B cell (primary cell): ENCODE measurements around the gene STUM. TPM values are rescaled to one million over a fixed set of nuclear protein-coding genes. Genes with fewer than 3 reads are reported as not detected.

Experiments
- ATAC-seq: fragments of 200-7000 bp; cut with Tn5 transposase; one replicate; pipeline ENCODE4 v1.10.0; 2021; ENCODE audit warnings: low read depth, mild to moderate bottlenecking, moderate number of reproducible peaks, moderate library complexity
- CTCF ChIA-PET: fragments of 350-600 bp; sonication (Branson Sonifier 250); formaldehyde crosslinking; loops from one replicate; lab custom pipeline; 2021; ENCODE audit warnings: antibody characterized with exemption, inconsistent platforms; lab: Charles Lee
- POLR2A ChIA-PET: fragments of 350-600 bp; sonication (Branson Sonifier 250); formaldehyde crosslinking; loops from one replicate; lab custom pipeline; 2021; ENCODE audit warnings: antibody characterized with exemption; lab: Charles Lee
- DNase-seq: peaks from one replicate; pipeline ENCODE4 v3.0.0; 2013
- H2AFZ ChIP-seq: 2 replicates; pipeline ENCODE4 v1.6.1; 2012; ENCODE audit warnings: mild to moderate bottlenecking, low read depth, low read length; ENCODE audit not compliant: insufficient read depth, poor library complexity, severe bottlenecking
- H3K27ac ChIP-seq, 2 donors: 1 replicate in 1 of 2; 2 replicates in 1 of 2; pipeline ENCODE4 v1.5.1; 2012 to 2013; ENCODE audit warnings: low read length in 2 of 2, mild to moderate bottlenecking in 2 of 2, moderate library complexity in 1 of 2
- H3K27me3 ChIP-seq, 4 experiments: fragments of 200-600 bp in 1 of 4; sonication (generic) in 1 of 4; replicated peaks in 1 of 4; 1 replicate in 2 of 4; 2 replicates in 2 of 4; pipeline versions ENCODE4 v1.6.1 to v1.7.0; 2013 to 2016; ENCODE audit warnings: low read length in 3 of 4, mild to moderate bottlenecking in 2 of 4, mixed read lengths in 1 of 4, moderate library complexity in 1 of 4; ENCODE audit not compliant: insufficient read depth in 4 of 4, control insufficient read depth in 3 of 4; ENCODE audit errors: control extremely low read depth in 1 of 4
- H3K36me3 ChIP-seq, 2 experiments: replicated peaks in 1 of 2; 1 replicate in 1 of 2; 2 replicates in 1 of 2; pipeline versions ENCODE4 v1.6.1 to v1.7.1; 2013; ENCODE audit warnings: low read length in 1 of 2; ENCODE audit not compliant: insufficient read depth in 2 of 2, control insufficient read depth in 1 of 2; ENCODE audit errors: control extremely low read depth in 1 of 2, extremely low read depth in 1 of 2
- H3K4me1 ChIP-seq, 2 donors: fragments of 200-600 bp in 1 of 2; sonication (generic) in 1 of 2; 1 replicate in 1 of 2; 2 replicates in 1 of 2; pipeline versions ENCODE4 v1.5.1 to v1.6.1; 2013 to 2017; ENCODE audit warnings: low read length in 2 of 2; ENCODE audit not compliant: control insufficient read depth in 2 of 2, insufficient read depth in 2 of 2
- H3K4me2 ChIP-seq: replicated peaks from 2 replicates; pipeline ENCODE3; 2012; ENCODE audit warnings: mild to moderate bottlenecking, low read depth, low read length; ENCODE audit not compliant: poor library complexity, severe bottlenecking
- H3K4me3 ChIP-seq, 5 experiments: fragments of 200-600 bp in 1 of 5; sonication (generic) in 1 of 5; 1 replicate in 3 of 5; 2 replicates in 2 of 5; pipeline versions ENCODE4 v1.5.1 to v1.7.0; 2011 to 2016; ENCODE audit warnings: low read length in 4 of 5, mild to moderate bottlenecking in 4 of 5, low read depth in 2 of 5, control low read depth in 1 of 5, moderate library complexity in 1 of 5; ENCODE audit not compliant: insufficient read depth in 1 of 5; ENCODE audit errors: control extremely low read depth in 1 of 5, extremely low read depth in 1 of 5
- H3K79me2 ChIP-seq: fragments of 200-600 bp; sonication (generic); one replicate; pipeline ENCODE4 v1.6.0; 2016; ENCODE audit warnings: low read length; ENCODE audit not compliant: control insufficient read depth, insufficient read depth
- H3K9ac ChIP-seq: fragments of 200-600 bp; sonication (generic); 2 replicates; pipeline ENCODE4 v1.6.1; 2017; ENCODE audit warnings: mild to moderate bottlenecking, low read length, moderate library complexity
- H3K9me3 ChIP-seq, 3 donors: one replicate each; pipeline versions ENCODE4 v1.6.1 to v1.7.1; 2013; ENCODE audit warnings: low read length in 2 of 3; ENCODE audit not compliant: control insufficient read depth in 2 of 3, insufficient read depth in 1 of 3; ENCODE audit errors: control extremely low read depth in 1 of 3
- H4K20me1 ChIP-seq: 2 replicates; pipeline ENCODE4 v1.6.0; 2012; ENCODE audit warnings: mild to moderate bottlenecking, low read length; ENCODE audit not compliant: insufficient read depth, control insufficient read depth, poor library complexity, severe bottlenecking
- H3K27ac Mint-ChIP-seq: one replicate; pipeline ENCODE4 v1.8.0; 2021; ENCODE audit warnings: mixed read lengths
- H3K27me3 Mint-ChIP-seq: one replicate; pipeline ENCODE4 v1.8.0; 2021; ENCODE audit warnings: mixed read lengths
- H3K4me1 Mint-ChIP-seq: one replicate; pipeline ENCODE4 v1.8.0; 2021; ENCODE audit warnings: mixed read lengths
- H3K4me3 Mint-ChIP-seq: one replicate; pipeline ENCODE4 v1.8.0; 2021; ENCODE audit warnings: mixed read lengths
- H3K9me3 Mint-ChIP-seq: one replicate; pipeline ENCODE4 v1.8.0; 2022; ENCODE audit warnings: mixed read lengths; ENCODE audit not compliant: insufficient read depth
- EZH2 ChIP-seq: IDR thresholded peaks from 2 replicates; pipeline ENCODE4 v1.6.1; 2012; ENCODE audit warnings: borderline replicate concordance, low read depth, mild to moderate bottlenecking, moderate library complexity, low read length; ENCODE audit not compliant: insufficient read depth, poor library complexity, severe bottlenecking
- WGBS: methylation state at CpG from one replicate; pipeline ENCODE4 v1.1.5; 2013; ENCODE audit warnings: missing lambda C conversion rate; ENCODE audit not compliant: insufficient coverage; 5-methylcytosine and 5-hydroxymethylcytosine counted together
- intact Hi-C: fragments of 100-400 bp; cut with micrococcal nuclease; formaldehyde crosslinking; loops from one replicate; pipeline ENCODE4 v1.10.0; 2022
- polyA plus RNA-seq: library from polyadenylated mRNA; depleted of rRNA; stranded (reverse); fragments of >200 nt; gene quantifications from 2 replicates; pipeline ENCODE4 v1.2.3, GENCODE V29; 2012
- total RNA-seq, 2 donors: library from RNA; stranded (reverse); fragments of 120-200 nt in 1 of 2; gene quantifications; 1 replicate in 1 of 2; 2 replicates in 1 of 2; pipeline versions ENCODE4 v1.2.3 to v1.2.4, GENCODE V29; 2013 to 2022
- TF ChIP-seq, protein P1 (sequence below): fragments of 200-600 bp; IDR thresholded peaks from one replicate; pipeline ENCODE4 v1.8.0; 2022; ENCODE audit warnings: antibody characterized with exemption, mild to moderate bottlenecking

The STUM gene
- total and polyA plus RNA-seq, 2 donors (not counting 1 experiment from before 2014, with no cell fraction given) = 0.12 to 0.69 TPM

DNA sequence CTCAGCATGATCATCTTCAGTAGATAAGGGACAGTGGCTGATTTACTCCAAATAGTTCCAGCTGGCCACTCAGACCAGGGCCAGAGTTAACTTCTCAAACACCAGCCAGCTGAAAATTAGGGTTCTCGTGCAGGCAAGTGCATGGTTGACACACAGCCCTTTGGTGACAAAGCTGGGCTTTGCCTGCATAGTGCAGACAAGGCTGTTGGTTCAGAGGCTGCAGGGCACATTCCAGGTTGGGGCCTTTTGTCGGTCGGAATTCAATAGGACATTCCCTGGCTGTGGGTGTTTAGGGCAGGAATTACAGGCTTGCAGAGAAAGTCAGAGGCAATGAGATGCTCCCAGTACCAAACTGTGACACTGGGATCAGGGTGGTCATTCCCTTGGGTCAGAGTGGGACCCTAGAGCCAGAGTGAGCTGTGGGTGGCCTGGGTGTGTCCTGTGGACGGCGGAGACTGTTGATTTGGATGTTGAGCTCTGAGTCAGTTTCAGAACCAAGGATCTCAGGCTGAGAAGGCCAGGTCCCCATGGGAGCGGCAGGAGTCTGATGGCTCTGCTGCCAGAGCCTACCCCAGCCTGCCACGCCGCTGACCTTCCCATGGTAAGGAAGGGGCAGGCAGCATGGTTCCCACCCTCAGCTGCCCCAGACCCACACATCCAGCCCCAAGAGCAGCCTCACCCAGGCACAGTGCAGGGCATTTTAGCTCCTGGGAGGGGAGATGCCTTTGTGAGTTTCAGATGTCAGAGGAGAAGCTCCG lies 56.2 kb downstream of the STUM start:
- 97% methylated on average over 8 of the region's 9 CpGs for WGBS
- Mint-ChIP-seq H3K27me3 (peaks cover 6% of the 10 kb centered on the region), H3K27ac (no peak overlapping the region), H3K4me1 (peaks cover 6% of the 10 kb centered on the region), H3K9me3 (no peaks in the 10 kb centered on the region), H3K4me3 (no peak overlapping the region)
- TF ChIP-seq EZH2 = no peak
- TF ChIP-seq, protein P1, sequence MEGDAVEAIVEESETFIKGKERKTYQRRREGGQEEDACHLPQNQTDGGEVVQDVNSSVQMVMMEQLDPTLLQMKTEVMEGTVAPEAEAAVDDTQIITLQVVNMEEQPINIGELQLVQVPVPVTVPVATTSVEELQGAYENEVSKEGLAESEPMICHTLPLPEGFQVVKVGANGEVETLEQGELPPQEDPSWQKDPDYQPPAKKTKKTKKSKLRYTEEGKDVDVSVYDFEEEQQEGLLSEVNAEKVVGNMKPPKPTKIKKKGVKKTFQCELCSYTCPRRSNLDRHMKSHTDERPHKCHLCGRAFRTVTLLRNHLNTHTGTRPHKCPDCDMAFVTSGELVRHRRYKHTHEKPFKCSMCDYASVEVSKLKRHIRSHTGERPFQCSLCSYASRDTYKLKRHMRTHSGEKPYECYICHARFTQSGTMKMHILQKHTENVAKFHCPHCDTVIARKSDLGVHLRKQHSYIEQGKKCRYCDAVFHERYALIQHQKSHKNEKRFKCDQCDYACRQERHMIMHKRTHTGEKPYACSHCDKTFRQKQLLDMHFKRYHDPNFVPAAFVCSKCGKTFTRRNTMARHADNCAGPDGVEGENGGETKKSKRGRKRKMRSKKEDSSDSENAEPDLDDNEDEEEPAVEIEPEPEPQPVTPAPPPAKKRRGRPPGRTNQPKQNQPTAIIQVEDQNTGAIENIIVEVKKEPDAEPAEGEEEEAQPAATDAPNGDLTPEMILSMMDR = no peak
- Histone ChIP-seq H3K4me3 (no peak overlapping the region), H3K9me3 (no peaks in the 10 kb centered on the region), H3K36me3 (no peaks in the 10 kb centered on the region), H3K4me2 (no peak overlapping the region), H3K27me3 (peaks cover 0 to 3% (median 0%) of the 10 kb centered on the region in 4 experiments), H3K27ac (no peak overlapping the region), H3K4me1 (no peaks in the 10 kb centered on the region), H4K20me1 (no peaks in the 10 kb centered on the region), H3K9ac (no peak overlapping the region), H2AFZ (no peak overlapping the region), H3K79me2 (no peaks in the 10 kb centered on the region)
- DNase-seq (no peak), ATAC-seq (no peak)
- intact Hi-C loops = no loop called here
- CTCF ChIA-PET = interaction anchor here (1.4 kb wide), 1 partner anchor 22 kb away, joined by 5 read pairs; no protein-coding TSS in a partner anchor
- POLR2A ChIA-PET = no interaction called here

DNA sequence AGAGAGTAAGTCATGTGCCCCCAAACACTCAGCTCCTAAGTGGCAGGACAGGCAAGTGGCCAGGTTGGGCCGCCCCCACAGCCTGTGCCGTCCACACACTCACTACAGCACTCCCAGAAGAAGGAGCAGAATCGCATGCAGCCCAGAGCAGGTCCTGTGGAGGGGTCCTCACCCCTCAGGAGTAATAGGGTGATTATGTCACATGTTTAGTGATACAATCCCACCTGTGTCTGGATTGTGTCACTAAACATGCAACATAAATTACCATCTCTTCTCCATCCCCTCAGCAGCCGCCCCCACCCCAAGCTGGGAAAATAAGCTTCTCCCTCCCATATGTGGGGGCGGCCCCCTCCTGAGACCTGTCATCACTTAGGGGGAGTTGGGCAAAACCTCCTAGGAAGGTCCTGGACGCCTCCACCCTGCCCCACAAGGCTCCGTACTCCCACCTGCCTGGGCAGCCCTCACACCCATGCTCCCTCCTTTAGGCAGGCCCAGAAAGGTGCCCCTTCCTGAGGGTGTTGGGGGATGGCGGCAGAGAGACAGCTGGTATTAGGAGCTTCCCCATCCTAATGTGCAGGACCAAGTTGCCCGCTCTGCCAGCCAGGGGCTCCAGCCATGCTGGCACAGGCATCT lies 56.9 kb downstream of the STUM start:
- no peaks in the 10 kb centered on the region for H3K9me3 Mint-ChIP-seq
- Histone ChIP-seq H3K4me1 (no peaks in the 10 kb centered on the region), H3K27me3 (peaks cover 0 to 3% (median 0%) of the 10 kb centered on the region in 4 experiments), H3K79me2 (no peaks in the 10 kb centered on the region), H3K9me3 (no peaks in the 10 kb centered on the region), H4K20me1 (no peaks in the 10 kb centered on the region), H2AFZ (no peak overlapping the region), H3K4me3 (no peak overlapping the region), H3K4me2 (no peak overlapping the region), H3K36me3 (no peaks in the 10 kb centered on the region), H3K9ac (no peak overlapping the region), H3K27ac (no peak overlapping the region)
- ATAC-seq (no peak), DNase-seq (no peak)
- no peak overlapping the region for H3K4me3 Mint-ChIP-seq
- ChIA-PET CTCF (interaction anchor here (1.4 to 1.6 kb wide), 2 partner anchors 21 to 61 kb away, joined by 3 to 5 read pairs; no protein-coding TSS in a partner anchor), POLR2A (no interaction called here)
- peaks cover 6% of the 10 kb centered on the region for H3K4me1 Mint-ChIP-seq
- no peak for TF ChIP-seq EZH2
- TF ChIP-seq, protein P1 = no peak
- intact Hi-C loops = no loop called here
- no peak overlapping the region for H3K27ac Mint-ChIP-seq
- WGBS = 95% methylated on average over 2 of the region's 9 CpGs
- peaks cover 6% of the 10 kb centered on the region for H3K27me3 Mint-ChIP-seq
